ENCODE measurements around the gene BBS12. TPM values are rescaled to one million over a fixed set of nuclear protein-coding genes. Genes with fewer than 3 reads are reported as not detected.

Gene BBS12
- total and polyA plus RNA-seq, 12 donors: 1.1 to 13.3 (median 4.7) TPM

DNA sequence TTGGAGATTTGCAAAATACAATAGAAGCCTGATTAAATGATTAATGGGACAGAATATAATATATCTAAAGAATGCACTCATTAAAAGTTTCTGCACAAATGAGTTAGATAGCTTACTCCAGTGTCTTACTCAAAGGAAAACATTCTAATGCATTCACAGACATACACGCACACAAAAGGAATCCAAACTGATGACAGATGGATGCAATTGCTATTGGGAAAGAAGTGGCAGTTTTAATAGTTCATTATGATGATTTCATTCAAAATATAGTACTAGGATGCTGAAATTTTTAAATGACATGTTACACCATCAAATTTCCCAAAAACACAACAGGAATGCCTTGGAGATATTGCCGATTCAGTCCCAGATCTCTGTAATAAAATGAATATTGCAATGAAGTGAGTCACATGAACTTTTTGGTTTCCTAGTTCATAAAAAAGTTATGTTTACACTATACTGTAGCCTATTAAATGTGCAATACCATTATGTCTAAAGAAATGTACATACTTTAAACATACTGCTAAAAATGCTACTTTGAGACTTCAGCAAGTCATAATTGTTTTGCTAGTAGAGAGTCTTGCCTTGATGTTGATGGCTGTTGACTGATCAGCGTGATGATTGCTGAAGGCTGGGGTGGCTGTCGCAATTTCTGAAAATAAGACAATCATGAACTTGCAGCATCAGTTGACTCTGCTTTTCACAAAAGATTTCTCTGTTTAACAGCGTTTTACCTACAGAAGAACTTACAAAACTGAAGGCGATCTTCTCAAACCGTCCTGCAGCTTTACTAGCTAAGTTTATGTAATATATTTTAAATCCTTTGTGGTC lies 45.6 kb downstream of the BBS12 start:
- peaks cover 0 to 10% (median 0%) of the 10 kb centered on the region in 11 donors for H3K9me3 ChIP-seq
- no peak overlapping the region for H3K27ac ChIP-seq
- DNase-seq (no peak), ATAC-seq (no peak)
- peaks cover 0 to 11% (median 4%) of the 10 kb centered on the region in 9 donors for H3K4me1 ChIP-seq
- H3K4me3 ChIP-seq: no peak overlapping the region
- no peak for TF ChIP-seq CTCF (IDR thresholded peaks at IDR 0.05)
- no peaks in the 10 kb centered on the region for H3K27me3 ChIP-seq
- no peaks in the 10 kb centered on the region for H3K36me3 ChIP-seq
- intact Hi-C loops (cut with DNase I): no loop called here
- 96 to 98% methylated on average over 7 of the region's 7 CpGs for WGBS, 2 donors

DNA sequence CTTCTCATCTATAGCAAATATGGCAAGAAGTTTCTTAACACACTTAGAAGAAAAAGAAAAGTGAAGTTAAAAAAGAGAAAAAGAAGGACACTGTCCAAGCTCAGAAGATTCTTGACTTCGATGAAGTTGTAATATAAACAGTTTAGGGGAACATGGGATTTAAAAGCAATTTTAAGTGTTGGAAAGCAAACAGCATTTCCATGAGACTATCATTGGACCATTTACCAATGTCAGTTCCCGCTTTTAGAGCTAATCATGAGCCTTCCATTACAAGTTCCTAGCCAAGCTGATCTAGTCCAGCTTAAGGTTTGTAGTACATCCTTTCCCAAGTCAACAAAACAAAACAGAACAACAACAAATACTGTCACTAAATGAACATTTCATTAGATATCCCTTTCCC lies 49.0 kb downstream of the BBS12 start:
- no peak for DNase-seq
- Histone ChIP-seq H3K36me3 (no peaks in the 10 kb centered on the region), H3K27ac (no peak overlapping the region), H3K4me3 (no peak overlapping the region), H3K27me3 (no peaks in the 10 kb centered on the region), H3K9me3 (peaks cover 0 to 10% (median 0%) of the 10 kb centered on the region in 11 donors), H3K4me1 (peaks cover 0 to 25% (median 15%) of the 10 kb centered on the region in 9 donors)
- TF ChIP-seq CTCF (IDR thresholded peaks at IDR 0.05): no peak
- ATAC-seq: no peak
- 93% methylated on average over 2 of the region's 2 CpGs for WGBS, 2 donors
- intact Hi-C loops (cut with DNase I): no loop called here

- ATAC-seq (peak; percentile 96 to 100 (median 100)), DNase-seq (peak; percentile 58 to 78)
- intact Hi-C loops (cut with DNase I): no loop called here
- Histone ChIP-seq H3K36me3 (no peaks in the 10 kb centered on the region), H3K27ac (peak overlapping the region; percentile 6 to 86 (median 74)), H3K9me3 (peaks cover 0 to 10% (median 0%) of the 10 kb centered on the region in 11 donors), H3K4me1 (peaks cover 0 to 33% (median 15%) of the 10 kb centered on the region in 9 donors), H3K4me3 (no peak overlapping the region), H3K27me3 (no peaks in the 10 kb centered on the region)
- TF ChIP-seq CTCF (IDR thresholded peaks at IDR 0.05): no peak
- 18 to 25% methylated on average over 6 of the region's 6 CpGs for WGBS, 2 donors
These were observed 51.1 kb downstream of the BBS12 start for GRCh38 chr4:122783301-122784215.

- H3K9me3 ChIP-seq: peaks cover 0 to 10% (median 0%) of the 10 kb centered on the region in 11 donors
- H3K27me3 ChIP-seq: no peaks in the 10 kb centered on the region
- no peak for TF ChIP-seq CTCF (IDR thresholded peaks at IDR 0.05)
- DNase-seq (no peak), ATAC-seq (no peak)
- H3K36me3 ChIP-seq: no peaks in the 10 kb centered on the region
- no peak overlapping the region for H3K4me3 ChIP-seq
- WGBS, 2 donors: 13% methylated on average over 1 of the region's 1 CpG
- intact Hi-C loops (cut with DNase I): no loop called here
- H3K27ac ChIP-seq: peak overlapping the region in 9 of 10 donors; percentile 52 to 86 (median 77)
- H3K4me1 ChIP-seq: peaks cover 0 to 33% (median 15%) of the 10 kb centered on the region in 9 donors
These were observed 51.8 kb downstream of the BBS12 start for GRCh38 chr4:122784261-122784660.

Data from heart right ventricle (tissue), 16 donors.